WTC11 (cell line): ENCODE data around the gene RBFOX1.

Experiments
- AFF4 ChIP-seq: sonication (generic); formaldehyde crosslinking; IDR thresholded peaks from 2 replicates; pipeline ENCODE4 v1.8.1; 2023; ENCODE audit warnings: mild to moderate bottlenecking, missing genetic modification reagents, borderline replicate concordance
- ATF2 ChIP-seq: sonication (generic); formaldehyde crosslinking; IDR thresholded peaks from 2 replicates; pipeline ENCODE4 v1.8.1; 2022; ENCODE audit warnings: low read depth, missing genetic modification reagents, borderline replicate concordance
- CTCF ChIP-seq: fragments of 200-600 bp; IDR thresholded peaks from 2 replicates; pipeline ENCODE4 v1.8.0; 2022; ENCODE audit warnings: antibody characterized with exemption
- ETV6 ChIP-seq: sonication (generic); formaldehyde crosslinking; IDR thresholded peaks from 2 replicates; pipeline ENCODE4 v1.8.1; 2022; ENCODE audit warnings: mild to moderate bottlenecking, missing genetic modification reagents
- FOXJ3 ChIP-seq: sonication (generic); formaldehyde crosslinking; IDR thresholded peaks from 2 replicates; pipeline ENCODE4 v1.9.0; 2021; ENCODE audit warnings: missing genetic modification reagents, mild to moderate bottlenecking, borderline replicate concordance
- FOXP4 ChIP-seq: sonication (generic); formaldehyde crosslinking; IDR thresholded peaks from 2 replicates; pipeline ENCODE4 v1.8.0; 2022; ENCODE audit warnings: mild to moderate bottlenecking, missing genetic modification reagents
- NR3C1 ChIP-seq: sonication (generic); formaldehyde crosslinking; conservative IDR thresholded peaks from 2 replicates; pipeline ENCODE4 v1.8.1; 2023; ENCODE audit warnings: low read depth, mild to moderate bottlenecking, missing genetic modification reagents
- RELA ChIP-seq: sonication (generic); formaldehyde crosslinking; IDR thresholded peaks from 2 replicates; pipeline ENCODE4 v1.8.1; 2022; ENCODE audit warnings: missing genetic modification reagents, mild to moderate bottlenecking, borderline replicate concordance
- SP1 ChIP-seq: sonication (generic); formaldehyde crosslinking; conservative IDR thresholded peaks from 2 replicates; pipeline ENCODE4 v1.8.1; 2022; ENCODE audit warnings: missing genetic modification reagents
- ZBTB43 ChIP-seq: sonication (generic); formaldehyde crosslinking; IDR thresholded peaks from 2 replicates; pipeline ENCODE4 v1.8.1; 2023; ENCODE audit warnings: mild to moderate bottlenecking, missing genetic modification reagents
- ZNF281 ChIP-seq: sonication (generic); formaldehyde crosslinking; IDR thresholded peaks from 2 replicates; pipeline ENCODE4 v1.8.0; 2023; ENCODE audit warnings: mild to moderate bottlenecking, missing genetic modification reagents
- ZNF425 ChIP-seq: fragments of 250-450 bp; sonication (Bioruptor Pico); conservative IDR thresholded peaks from 2 replicates; pipeline ENCODE4 v1.9.0; 2021; ENCODE audit warnings: mild to moderate bottlenecking

- no peak for TF ChIP-seq RELA (CRISPR knock-in tag)
- TF ChIP-seq CTCF, result no peak
- TF ChIP-seq ZNF425, result no peak
- no peak for TF ChIP-seq SP1 (CRISPR knock-in tag)
- no peak for TF ChIP-seq NR3C1 (CRISPR knock-in tag)
- no peak for TF ChIP-seq AFF4 (CRISPR knock-in tag)
- no peak for TF ChIP-seq ATF2 (CRISPR knock-in tag)
- TF ChIP-seq ETV6, result no peak
- TF ChIP-seq ZNF281 (CRISPR knock-in tag), result no peak
- TF ChIP-seq FOXJ3, result no peak
- no peak for TF ChIP-seq FOXP4 (CRISPR knock-in tag)
- TF ChIP-seq ZBTB43 (CRISPR knock-in tag), result no peak
Measured at GRCh38 chr16:7294020-7294419, 38.6 kb upstream of the RBFOX1 start.
